Upper lobe of right lung (tissue), 1 donor: ENCODE measurements around the gene CYP4F22. TPM values are rescaled to one million over a fixed set of nuclear protein-coding genes. Genes with fewer than 3 reads are reported as not detected.
"Not testable (repeated sequence)": the region's sequence is repeated elsewhere in the genome, so short reads cannot be mapped to it uniquely, and the experiment has no call there.

Experiments used
- ATAC-seq: fragments of 200-7000 bp; cut with Tn5 transposase; one replicate; pipeline ENCODE4 v1.9.1; 2020; ENCODE audit warnings: mild to moderate bottlenecking, moderate library complexity
- DNase-seq: peaks from one replicate; pipeline ENCODE4 v3.0.0-alpha.2; 2020
- H3K27ac ChIP-seq: fragments of 200-600 bp; one replicate; pipeline ENCODE4 v1.8.0; 2022
- H3K27me3 ChIP-seq: fragments of 200-600 bp; one replicate; pipeline ENCODE4 v1.8.0; 2022; ENCODE audit warnings: mild to moderate bottlenecking
- H3K36me3 ChIP-seq: fragments of 200-600 bp; one replicate; pipeline ENCODE4 v1.8.0; 2022
- H3K4me1 ChIP-seq: fragments of 200-600 bp; one replicate; pipeline ENCODE4 v1.8.0; 2022
- H3K4me3 ChIP-seq: fragments of 200-600 bp; one replicate; pipeline ENCODE4 v1.8.0; 2022; ENCODE audit warnings: mild to moderate bottlenecking
- H3K9me3 ChIP-seq: fragments of 200-600 bp; one replicate; pipeline ENCODE4 v1.8.0; 2022
- intact Hi-C: fragments of 100-400 bp; cut with DNase I; formaldehyde crosslinking; loops from one replicate; pipeline ENCODE4 v1.11.0; 2022
- total RNA-seq: library from RNA; stranded (reverse); fragmentation: NEBNext Ultra II Directional; extraction: Animal tissue kit (Norgen Biotek cat#: 25700); gene quantifications from one replicate; pipeline ENCODE4 v1.2.1, GENCODE V29; 2021
- TF ChIP-seq, protein P1 (sequence below): fragments of 200-600 bp; IDR thresholded peaks from one replicate; pipeline ENCODE4 v1.8.0; 2022; ENCODE audit warnings: antibody characterized with exemption
- donor health status: DM: no; HTN: yes; CAD: no; lungs with severe emphysema.

The CYP4F22 gene
- total RNA-seq, 1 donor from 2014 or later: not detected

DNA sequence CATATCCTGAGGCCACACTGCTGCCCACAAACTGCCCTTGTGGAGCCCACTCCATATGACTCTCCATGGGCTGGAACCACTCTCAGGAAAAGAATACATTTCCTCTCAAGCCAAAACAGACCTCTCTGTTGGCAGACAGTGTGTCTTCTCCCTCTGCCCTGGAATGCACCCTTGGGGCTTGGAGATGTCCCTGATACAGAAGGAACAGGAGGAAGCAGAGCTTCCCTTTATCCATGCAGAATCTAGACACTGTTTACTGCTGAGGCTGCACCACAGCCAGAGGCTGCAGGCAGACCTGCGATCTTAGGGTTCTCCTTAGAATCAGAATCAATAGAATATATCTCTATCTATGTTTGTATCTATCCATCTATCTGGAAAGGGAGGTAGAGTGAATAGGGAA lies 79.9 kb downstream of the CYP4F22 start:
- peaks cover 12% of the 10 kb centered on the region for H3K27me3 ChIP-seq
- H3K36me3 ChIP-seq: no peaks in the 10 kb centered on the region
- H3K4me1 ChIP-seq: peaks cover 3% of the 10 kb centered on the region
- TF ChIP-seq, protein P1, sequence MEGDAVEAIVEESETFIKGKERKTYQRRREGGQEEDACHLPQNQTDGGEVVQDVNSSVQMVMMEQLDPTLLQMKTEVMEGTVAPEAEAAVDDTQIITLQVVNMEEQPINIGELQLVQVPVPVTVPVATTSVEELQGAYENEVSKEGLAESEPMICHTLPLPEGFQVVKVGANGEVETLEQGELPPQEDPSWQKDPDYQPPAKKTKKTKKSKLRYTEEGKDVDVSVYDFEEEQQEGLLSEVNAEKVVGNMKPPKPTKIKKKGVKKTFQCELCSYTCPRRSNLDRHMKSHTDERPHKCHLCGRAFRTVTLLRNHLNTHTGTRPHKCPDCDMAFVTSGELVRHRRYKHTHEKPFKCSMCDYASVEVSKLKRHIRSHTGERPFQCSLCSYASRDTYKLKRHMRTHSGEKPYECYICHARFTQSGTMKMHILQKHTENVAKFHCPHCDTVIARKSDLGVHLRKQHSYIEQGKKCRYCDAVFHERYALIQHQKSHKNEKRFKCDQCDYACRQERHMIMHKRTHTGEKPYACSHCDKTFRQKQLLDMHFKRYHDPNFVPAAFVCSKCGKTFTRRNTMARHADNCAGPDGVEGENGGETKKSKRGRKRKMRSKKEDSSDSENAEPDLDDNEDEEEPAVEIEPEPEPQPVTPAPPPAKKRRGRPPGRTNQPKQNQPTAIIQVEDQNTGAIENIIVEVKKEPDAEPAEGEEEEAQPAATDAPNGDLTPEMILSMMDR: no peak
- no peak for ATAC-seq
- DNase-seq: no peak
- intact Hi-C loops: no loop called here
- H3K27ac ChIP-seq: no peak overlapping the region
- H3K9me3 ChIP-seq: no peaks in the 10 kb centered on the region
- H3K4me3 ChIP-seq: no peak overlapping the region

- no peaks in the 10 kb centered on the region for H3K36me3 ChIP-seq
- peaks cover 4% of the 10 kb centered on the region for H3K27me3 ChIP-seq
- TF ChIP-seq, protein P1: no peak
- DNase-seq (no peak), ATAC-seq (no peak)
- no peaks in the 10 kb centered on the region for H3K4me1 ChIP-seq
- H3K27ac ChIP-seq: no peak overlapping the region
- no peak overlapping the region for H3K4me3 ChIP-seq
- intact Hi-C loops: no loop called here
- no peaks in the 10 kb centered on the region for H3K9me3 ChIP-seq
These were observed 81.6 kb downstream of the CYP4F22 start for GRCh38 chr19:15589760-15590451.

DNA sequence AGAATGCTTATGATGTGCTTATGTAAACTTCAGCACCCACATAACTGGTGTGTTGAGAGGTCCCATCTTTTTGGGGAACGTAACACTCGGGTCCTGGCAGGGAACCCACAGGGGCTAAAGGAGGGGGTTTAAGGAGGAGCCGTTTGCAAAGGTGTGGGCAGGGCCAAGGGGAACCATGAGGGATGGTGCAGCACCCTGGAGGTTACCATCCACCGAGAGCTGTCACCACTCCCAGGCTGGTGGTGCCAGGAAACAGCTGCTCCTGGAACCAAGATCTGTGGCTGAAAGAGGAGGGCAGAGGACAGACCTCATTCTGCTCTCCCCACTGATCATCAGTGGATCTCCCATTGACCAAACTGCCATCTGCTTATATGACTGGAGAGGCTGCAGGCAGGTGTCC lies 83.5 kb downstream of the CYP4F22 start:
- H3K27me3 ChIP-seq: peaks cover 9% of the 10 kb centered on the region
- intact Hi-C loops: no loop called here
- H3K9me3 ChIP-seq: no peaks in the 10 kb centered on the region
- no peak overlapping the region for H3K4me3 ChIP-seq
- DNase-seq: no peak
- H3K36me3 ChIP-seq: no peaks in the 10 kb centered on the region
- H3K27ac ChIP-seq: no peak overlapping the region
- no peaks in the 10 kb centered on the region for H3K4me1 ChIP-seq
- no peak for ATAC-seq
- TF ChIP-seq, protein P1: no peak

GRCh38 chr19:15592506-15592905 lies 84.2 kb downstream of the CYP4F22 start:
- H3K4me3 ChIP-seq, intact Hi-C loops, H3K27ac ChIP-seq, DNase-seq, ATAC-seq, H3K36me3 ChIP-seq, H3K27me3 ChIP-seq, H3K4me1 ChIP-seq, H3K9me3 ChIP-seq: not testable (repeated sequence)

DNA sequence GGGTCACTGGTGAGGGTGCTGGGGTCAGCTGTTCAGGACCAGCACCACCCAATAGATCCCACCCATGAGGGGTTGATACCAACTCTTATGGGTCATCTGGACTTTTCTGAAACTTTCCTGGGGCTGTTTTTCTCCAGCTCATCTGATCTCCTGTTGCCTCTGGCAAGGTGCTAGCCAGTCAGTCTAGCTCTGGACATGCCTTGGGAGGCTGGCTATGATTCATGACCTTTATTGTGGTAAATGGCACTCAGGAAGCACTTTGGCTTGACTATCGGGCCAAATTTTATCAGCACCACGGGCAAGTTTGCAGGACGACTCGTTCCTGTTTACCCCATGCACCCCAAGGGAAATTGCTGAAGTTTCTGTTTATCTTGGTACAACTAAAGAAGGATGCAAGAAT lies 85.4 kb downstream of the CYP4F22 start:
- H3K4me3 ChIP-seq, H3K9me3 ChIP-seq, intact Hi-C loops, H3K4me1 ChIP-seq, H3K27ac ChIP-seq, ATAC-seq, H3K27me3 ChIP-seq, DNase-seq, H3K36me3 ChIP-seq: not testable (repeated sequence)

- ATAC-seq (no peak), DNase-seq (no peak)
- Histone ChIP-seq H3K27me3 (peaks cover 9% of the 10 kb centered on the region), H3K36me3 (no peaks in the 10 kb centered on the region), H3K4me3 (no peak overlapping the region), H3K9me3 (no peaks in the 10 kb centered on the region), H3K4me1 (no peaks in the 10 kb centered on the region), H3K27ac (no peak overlapping the region)
- intact Hi-C loops: no loop called here
- TF ChIP-seq, protein P1: no peak
These were observed 86.7 kb downstream of the CYP4F22 start for GRCh38 chr19:15595069-15595468.

Other genes starting within 250 kb of the CYP4F22 start
- gene BRD4, start 176.0 kb upstream of the CYP4F22 start, total RNA-seq: 101 TPM
- 31.0 TPM for gene AKAP8, start 128.7 kb upstream of the CYP4F22 start, total RNA-seq
- gene AKAP8L, start 89.5 kb upstream of the CYP4F22 start, total RNA-seq: 95.5 TPM
- 30.9 TPM for gene WIZ, start 58.6 kb upstream of the CYP4F22 start, total RNA-seq
- gene RASAL3, start 44.0 kb upstream of the CYP4F22 start, total RNA-seq: 19.1 TPM
- not detected for gene PGLYRP2, start 29.0 kb upstream of the CYP4F22 start, total RNA-seq
- 2.1 TPM for gene CYP4F8, start 106.7 kb downstream of the CYP4F22 start, total RNA-seq
- gene CYP4F3, start 132.4 kb downstream of the CYP4F22 start, total RNA-seq: 0.41 TPM
- 3.7 TPM for gene CYP4F12, start 164.6 kb downstream of the CYP4F22 start, total RNA-seq
- not detected for gene OR10H2, start 219.5 kb downstream of the CYP4F22 start, total RNA-seq
- gene OR10H3, start 229.5 kb downstream of the CYP4F22 start, total RNA-seq: not detected